GM12891 (cell line): Measurements from ENCODE around the gene G0S2.

Source experiments
- POLR2A ChIP-seq: IDR thresholded peaks from 2 replicates; pipeline ENCODE4 v1.6.1; 2011; ENCODE audit warnings: low read depth, low read length, control low read depth
- POLR2AphosphoS5 ChIP-seq: IDR thresholded peaks from 2 replicates; pipeline ENCODE4 v1.6.1; 2011; ENCODE audit warnings: low read depth, low read length, control low read depth
- POU2F2 ChIP-seq: IDR thresholded peaks from 2 replicates; pipeline ENCODE4 v1.6.1; 2011; ENCODE audit warnings: low read depth, mild to moderate bottlenecking, control low read depth, low read length, moderate library complexity
- TAF1 ChIP-seq: IDR thresholded peaks from 2 replicates; pipeline ENCODE4 v1.6.1; 2011; ENCODE audit warnings: low read depth, low read length, control low read depth

DNA sequence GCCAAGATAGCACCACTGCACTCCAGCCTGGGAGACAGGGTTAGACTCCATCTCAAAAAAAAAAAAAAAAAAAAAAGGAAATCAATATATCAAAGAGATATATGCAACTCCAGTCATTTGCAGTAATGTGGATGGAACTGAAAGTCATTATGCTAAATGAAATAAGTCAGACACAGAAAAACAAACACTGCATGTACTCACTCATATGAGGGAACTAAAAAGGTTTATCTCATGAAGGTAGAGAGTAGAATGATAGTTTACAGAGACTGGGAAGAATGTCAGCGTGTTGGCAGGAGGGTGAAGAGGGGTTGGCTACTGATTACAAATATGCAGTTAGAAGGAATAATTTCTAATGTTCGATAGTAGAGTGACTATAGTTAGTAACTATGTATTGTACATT, 42.6 kb downstream of the G0S2 start:
- no peak for TF ChIP-seq POLR2AphosphoS5
- TF ChIP-seq POLR2A, result no peak
- TF ChIP-seq TAF1, result no peak
- no peak for TF ChIP-seq POU2F2
